OCI-LY1 (cell line): ENCODE results near the gene GABRG3.

Experiments
- CTCF ChIP-seq: fragments of 200-600 bp; sonication (generic), shearing (Covaris generic); IDR thresholded peaks from 2 replicates; pipeline ENCODE4 v1.5.1; 2017; ENCODE audit warnings: mild to moderate bottlenecking, antibody characterized with exemption, low read length, moderate library complexity, mixed read lengths
- EZH2 ChIP-seq: fragments of 200-600 bp; sonication (generic), shearing (Covaris generic); IDR thresholded peaks from 2 replicates; pipeline ENCODE4 v1.8.0; 2017; ENCODE audit warnings: borderline replicate concordance, mixed run types, mild to moderate bottlenecking, antibody characterized with exemption, low read length, moderate library complexity, mixed read lengths

GRCh38 chr15:27092390-27092789, 121.4 kb downstream of the GABRG3 start:
- no peak for TF ChIP-seq CTCF
- TF ChIP-seq EZH2, result no peak
